ELR (cell line): Measurements from ENCODE around the gene UBA3.

ENCODE experiments used
- DNase-seq: peaks from one replicate; pipeline ENCODE4 v3.0.0-alpha.2; 2015; ENCODE audit warnings: low read depth

Gene UBA3

GRCh38 chr3:69065318-69065964 lies 14.7 kb downstream of the UBA3 start:
- no peak for DNase-seq

- no peak for DNase-seq
These were observed 16.5 kb downstream of the UBA3 start for GRCh38 chr3:69063636-69064035.

DNA sequence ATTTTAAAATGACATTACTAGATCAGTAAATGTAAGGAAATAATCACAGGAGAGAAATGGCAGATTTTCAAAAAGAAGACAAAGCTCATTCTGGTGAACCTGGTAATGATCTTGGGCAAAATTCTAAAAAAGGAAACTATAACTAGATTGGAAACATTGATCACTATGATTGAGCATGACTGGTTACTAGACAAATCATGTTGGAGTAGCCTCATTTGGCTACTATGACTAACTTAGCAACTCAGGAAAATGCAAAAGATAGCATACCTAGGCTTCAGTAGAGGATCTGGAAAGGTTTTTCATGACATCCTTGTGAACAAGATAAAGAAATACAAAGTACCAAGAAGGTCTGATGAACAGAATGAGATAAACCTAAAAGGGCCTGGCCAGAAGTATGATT lies 20.5 kb downstream of the UBA3 start:
- DNase-seq = no peak

DNA sequence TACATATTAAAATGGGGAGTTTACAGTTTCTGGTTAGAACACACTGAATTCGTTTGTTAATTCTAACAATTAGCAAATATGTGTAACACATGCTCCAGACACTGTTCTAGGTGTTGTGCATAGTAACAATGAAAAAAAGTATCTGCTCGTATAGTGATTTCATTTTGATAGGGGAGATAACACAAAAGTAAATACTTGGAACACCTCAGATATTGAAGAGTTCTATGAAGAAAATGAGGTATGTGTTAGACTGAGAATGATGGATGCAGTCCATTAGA lies 21.3 kb downstream of the UBA3 start:
- no peak for DNase-seq

GRCh38 chr3:69058180-69058946 lies 21.8 kb downstream of the UBA3 start:
- no peak for DNase-seq

- DNase-seq = no peak
These were observed 27.7 kb downstream of the UBA3 start for GRCh38 chr3:69052472-69052898.

- DNase-seq = peak; percentile 99
These were observed 28.3 kb downstream of the UBA3 start, which contains the start of gene TMF1 for GRCh38 chr3:69051756-69052471. TSS of gene TMF1 (minus strand) at chr3:69052333. CDS start at chr3:69052086, 247 bp downstream.

- DNase-seq = no peak
These were observed 31.2 kb downstream of the UBA3 start for GRCh38 chr3:69048990-69049389.

DNA sequence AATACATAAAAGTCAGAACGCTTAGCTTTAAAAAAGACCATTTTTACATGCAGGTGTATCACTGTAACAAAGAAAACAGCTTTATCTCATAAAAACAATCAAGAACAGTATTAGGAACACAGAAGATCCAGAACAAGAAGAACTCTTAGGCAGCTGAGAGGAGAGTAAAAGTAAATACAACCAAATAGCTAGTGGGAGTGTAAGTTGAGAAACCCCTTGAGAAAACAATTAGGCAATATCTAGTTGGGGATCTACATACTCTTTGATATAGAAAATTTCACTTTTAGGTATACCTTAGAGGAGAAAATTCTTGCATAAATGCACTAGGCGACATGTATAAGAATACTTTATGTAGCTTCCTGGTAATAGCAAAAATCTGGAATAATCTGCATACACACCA lies 35.6 kb downstream of the UBA3 start:
- no peak for DNase-seq

DNA sequence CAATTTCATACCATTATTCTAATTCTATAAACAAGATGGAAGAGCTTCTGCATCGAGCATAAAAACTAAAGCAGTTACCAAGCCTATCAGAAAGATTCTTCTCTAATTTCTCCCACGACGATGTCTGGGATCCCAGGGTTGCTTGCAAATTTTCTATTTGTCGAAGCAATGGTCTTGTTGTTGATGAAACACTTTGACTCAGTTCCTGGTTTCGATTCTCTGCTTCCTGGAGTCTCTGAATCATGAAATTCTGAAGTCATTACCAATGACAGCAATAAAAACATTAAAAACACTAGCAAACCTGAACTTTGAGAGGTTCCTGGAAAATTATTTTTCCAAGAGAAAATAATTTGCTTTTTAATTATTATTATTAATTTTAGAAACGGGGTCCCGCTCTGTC lies 46.7 kb downstream of the UBA3 start:
- DNase-seq = peak; percentile 94

DNA sequence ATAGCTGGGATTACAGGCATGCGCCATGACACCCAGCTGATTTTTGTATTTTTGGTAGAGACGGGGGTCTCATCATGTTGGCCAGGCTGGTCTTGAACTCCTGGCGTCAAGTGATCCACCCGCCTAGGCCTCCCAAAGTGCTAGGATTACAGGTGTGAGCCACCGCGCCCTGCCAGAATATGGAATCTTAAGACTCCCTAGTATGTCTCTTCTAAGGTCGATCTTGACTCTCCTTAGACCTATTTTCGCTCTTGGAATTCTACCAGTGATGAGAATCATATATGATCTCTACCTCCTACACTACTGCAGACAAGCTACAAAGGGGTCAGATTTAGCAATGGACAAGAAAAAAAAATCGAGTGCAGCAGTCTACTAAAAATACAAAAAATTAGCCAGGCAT lies 47.4 kb downstream of the UBA3 start:
- no peak for DNase-seq

GRCh38 chr3:69032142-69032541 lies 48.0 kb downstream of the UBA3 start:
- peak; percentile 89 for DNase-seq

DNA sequence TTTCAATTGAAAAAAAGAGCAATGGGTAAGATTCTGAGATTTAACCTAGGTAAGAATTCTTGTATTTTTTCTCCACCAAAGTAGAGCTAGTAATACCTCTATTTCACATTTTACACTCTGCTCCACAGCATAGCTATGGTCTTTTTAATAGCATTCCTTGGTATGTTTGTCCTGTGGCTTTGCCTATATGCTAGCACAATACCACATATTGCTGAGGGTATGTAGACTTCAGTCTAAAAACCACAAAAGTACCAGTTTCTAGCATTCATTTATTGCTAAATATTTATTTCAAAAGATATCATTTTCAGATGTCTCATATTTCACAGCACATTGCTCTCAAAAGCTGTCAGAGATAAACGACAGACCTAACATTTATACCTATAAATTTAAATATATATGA lies 48.5 kb downstream of the UBA3 start:
- peak; percentile 11 for DNase-seq

DNA sequence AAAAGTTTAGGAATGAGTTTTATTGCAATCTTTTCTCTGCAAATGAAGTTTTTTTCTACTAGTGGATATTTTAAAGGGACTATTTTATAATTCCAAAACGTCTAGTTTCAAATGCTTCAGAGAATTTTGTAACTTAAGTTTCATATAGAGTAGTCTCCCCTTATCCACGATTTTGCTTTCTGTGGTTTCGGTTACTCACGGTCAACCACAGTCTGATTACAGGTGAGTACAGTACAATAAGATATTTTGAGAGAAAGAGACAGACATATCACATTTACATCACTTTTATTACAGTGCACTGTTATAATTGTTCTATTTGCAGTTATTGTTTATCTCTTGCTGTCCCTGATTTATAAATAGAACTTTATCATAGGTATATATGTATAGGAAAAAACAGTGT lies 59.3 kb downstream of the UBA3 start:
- no peak for DNase-seq

DNA sequence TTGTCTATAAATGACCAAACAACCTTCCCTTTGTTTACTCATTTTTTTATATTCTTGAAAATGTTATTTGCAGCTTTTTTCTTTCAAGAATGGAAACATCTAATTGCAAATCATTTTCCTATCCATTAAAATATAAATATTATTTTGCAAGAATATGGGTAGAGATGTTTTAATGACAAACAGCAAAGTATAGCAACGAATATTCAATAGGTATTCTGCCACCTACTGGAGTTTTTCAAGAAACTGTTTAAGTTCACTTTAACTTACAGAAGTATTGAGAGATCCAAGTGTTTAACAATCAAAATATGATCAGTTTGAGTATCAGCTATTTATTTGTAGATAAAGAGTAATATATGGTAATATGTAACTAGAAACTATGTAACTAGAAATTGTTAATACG lies 59.7 kb downstream of the UBA3 start:
- DNase-seq = peak; percentile 26

DNA sequence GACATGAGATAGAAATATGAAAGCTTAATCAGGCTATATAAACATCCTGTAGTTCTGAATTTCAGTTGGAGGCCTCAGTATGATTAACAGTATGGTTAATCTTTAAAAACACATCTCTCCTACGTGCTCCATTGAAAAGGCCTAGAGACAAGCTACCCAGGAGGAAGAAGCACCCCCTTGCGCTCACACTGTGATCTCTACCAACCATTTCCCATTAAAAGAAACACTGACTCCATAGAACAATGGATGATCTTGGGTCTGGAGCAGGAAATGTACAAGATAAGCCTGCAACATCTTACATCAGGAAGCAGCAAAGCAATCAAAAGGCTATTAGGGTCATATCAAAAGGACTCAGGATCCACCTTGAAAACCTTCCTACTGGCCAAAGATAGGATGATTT lies 63.3 kb downstream of the UBA3 start:
- no peak for DNase-seq

- no peak for DNase-seq
These were observed 64.1 kb downstream of the UBA3 start for GRCh38 chr3:69016102-69016501.

DNA sequence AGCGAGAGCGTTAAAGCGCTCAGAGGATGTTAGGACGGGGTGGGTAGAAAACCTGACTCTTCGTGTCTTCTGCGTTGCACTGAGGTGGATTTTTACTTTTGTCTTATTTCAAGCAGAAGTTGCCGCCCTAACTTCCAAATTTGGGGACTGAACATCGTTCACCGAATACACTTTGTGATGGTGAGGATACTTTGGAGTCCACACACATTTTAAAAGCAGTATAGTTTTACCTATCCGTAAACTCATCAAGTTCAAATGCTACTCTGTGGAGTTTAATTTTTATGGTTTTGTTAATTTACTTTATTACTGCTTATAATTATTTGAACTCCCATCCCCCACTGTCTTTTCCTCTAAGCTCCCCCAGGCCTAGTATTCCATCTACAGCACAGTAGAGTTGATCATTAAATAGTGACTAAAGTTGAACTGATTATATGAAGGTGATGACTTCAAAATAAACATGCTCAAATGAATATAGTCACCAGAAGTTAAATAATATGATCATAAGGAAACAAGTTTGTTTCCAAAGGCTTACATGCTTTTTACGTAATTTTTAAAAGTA lies 66.1 kb downstream of the UBA3 start:
- peak; percentile 18 for DNase-seq

- peak; percentile 88 for DNase-seq
These were observed 66.7 kb downstream of the UBA3 start, which contains the start of gene EOGT for GRCh38 chr3:69013253-69014021. TSS of gene EOGT (minus strand) at chr3:69013684. CDS start at chr3:69009846, 3,838 bp downstream.

DNA sequence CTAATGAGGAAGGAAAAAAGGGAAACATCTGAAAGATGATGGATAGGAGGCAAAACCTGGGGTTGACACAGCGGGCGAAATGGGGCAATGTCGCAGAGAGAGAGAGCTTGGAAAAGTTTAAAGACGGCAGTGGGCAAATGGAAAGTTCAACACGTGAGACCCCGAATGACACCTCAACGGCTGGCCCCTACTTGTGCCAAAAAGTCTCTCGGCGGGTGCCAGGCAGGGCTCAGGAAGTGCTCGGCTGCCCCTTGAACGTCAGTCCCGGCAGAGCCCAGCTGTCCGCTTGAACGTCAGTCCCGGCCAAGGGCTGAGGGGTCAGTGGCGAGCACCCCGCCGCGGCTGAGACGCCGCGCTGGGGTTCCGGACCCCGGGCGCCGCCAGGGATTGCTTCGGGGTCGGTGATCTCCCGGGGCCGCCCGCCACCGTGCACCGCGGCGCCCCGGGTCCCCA lies 67.3 kb downstream of the UBA3 start:
- peak; percentile 68 for DNase-seq

- DNase-seq = peak; percentile 37
These were observed 67.9 kb downstream of the UBA3 start for GRCh38 chr3:69012100-69012799.
